DOHH2 (cell line): Measurements from ENCODE around the gene ADAMTS3.

Experiments used
- CTCF ChIP-seq: fragments of 200-600 bp; sonication (generic); IDR thresholded peaks from one replicate; pipeline ENCODE4 v1.5.1; 2014; ENCODE audit warnings: antibody characterized with exemption, mild to moderate bottlenecking, low read depth, low read length; ENCODE audit not compliant: poor library complexity, severe bottlenecking
- EZH2phosphoT487 ChIP-seq: fragments of 200-600 bp; sonication (generic); IDR thresholded peaks from 2 replicates; pipeline ENCODE4 v1.6.1; 2017; ENCODE audit warnings: borderline replicate concordance, mild to moderate bottlenecking, antibody characterized with exemption, low read length, moderate library complexity, mixed read lengths

- TF ChIP-seq CTCF, result no peak
- TF ChIP-seq EZH2phosphoT487, result no peak
These were observed 146.6 kb downstream of the ADAMTS3 start for GRCh38 chr4:72422416-72422815.
